ENCODE data around the gene SLC22A4.
A peak's percentile ranks its signal among the peaks of the same experiment; 100 is the strongest.

The SLC22A4 gene

GRCh38 chr5:132296412-132297016 lies 2.3 kb downstream of the SLC22A4 start:
- no peaks in the 10 kb centered on the region for H3K27me3 ChIP-seq (ENCODE audit: insufficient read depth, low read length)
- H2AFZ ChIP-seq (ENCODE audit: low read length, unreplicated experiment), result no peak overlapping the region
- no peaks in the 10 kb centered on the region for H3K36me3 ChIP-seq (ENCODE audit: insufficient read depth, low read length)
- H3K4me1 ChIP-seq (ENCODE audit: control insufficient read depth, insufficient read depth, low read length, unreplicated experiment), result peaks cover 30% of the 10 kb centered on the region
- H3K27ac ChIP-seq (ENCODE audit: low read depth, low read length), result no peak overlapping the region
- peak overlapping the region; percentile 75 for H3K4me3 ChIP-seq (ENCODE audit: low read depth, low read length)
- H3K79me2 ChIP-seq (ENCODE audit: control insufficient read depth, insufficient read depth, low read length, unreplicated experiment), result peaks cover 50% of the 10 kb centered on the region

- Histone ChIP-seq H3K27ac (ENCODE audit: low read depth, low read length) (no peak overlapping the region), H3K4me1 (ENCODE audit: control insufficient read depth, insufficient read depth, low read length, unreplicated experiment) (peaks cover 30% of the 10 kb centered on the region), H3K79me2 (ENCODE audit: control insufficient read depth, insufficient read depth, low read length, unreplicated experiment) (peaks cover 50% of the 10 kb centered on the region), H2AFZ (ENCODE audit: low read length, unreplicated experiment) (no peak overlapping the region), H3K36me3 (ENCODE audit: insufficient read depth, low read length) (no peaks in the 10 kb centered on the region), H3K4me3 (ENCODE audit: low read depth, low read length) (no peak overlapping the region), H3K27me3 (ENCODE audit: insufficient read depth, low read length) (no peaks in the 10 kb centered on the region)
Measured at GRCh38 chr5:132297211-132297940, 3.2 kb downstream of the SLC22A4 start.

GRCh38 chr5:132298298-132299212 lies 4.4 kb downstream of the SLC22A4 start:
- H3K79me2 ChIP-seq (ENCODE audit: control insufficient read depth, insufficient read depth, low read length, unreplicated experiment), result peaks cover 50% of the 10 kb centered on the region

GRCh38 chr5:132299917-132300316 lies 5.7 kb downstream of the SLC22A4 start:
- no peak overlapping the region for H3K4me3 ChIP-seq (ENCODE audit: low read depth, low read length)
- no peak overlapping the region for H3K27ac ChIP-seq (ENCODE audit: low read depth, low read length)
- H3K36me3 ChIP-seq (ENCODE audit: insufficient read depth, low read length), result no peaks in the 10 kb centered on the region
- peaks cover 24% of the 10 kb centered on the region for H3K4me1 ChIP-seq (ENCODE audit: control insufficient read depth, insufficient read depth, low read length, unreplicated experiment)
- H2AFZ ChIP-seq (ENCODE audit: low read length, unreplicated experiment), result no peak overlapping the region
- H3K27me3 ChIP-seq (ENCODE audit: insufficient read depth, low read length), result no peaks in the 10 kb centered on the region
- peaks cover 50% of the 10 kb centered on the region for H3K79me2 ChIP-seq (ENCODE audit: control insufficient read depth, insufficient read depth, low read length, unreplicated experiment)

More at GRCh38 chr5:132298298-132299212, 4.4 kb downstream of the SLC22A4 start:
- no peaks in the 10 kb centered on the region for H3K36me3 ChIP-seq (ENCODE audit: insufficient read depth, low read length)
- peaks cover 24% of the 10 kb centered on the region for H3K4me1 ChIP-seq (ENCODE audit: control insufficient read depth, insufficient read depth, low read length, unreplicated experiment)
- H3K4me3 ChIP-seq (ENCODE audit: low read depth, low read length), result peak overlapping the region; percentile 13; the same call in 1 of the 2 replicates
- no peaks in the 10 kb centered on the region for H3K27me3 ChIP-seq (ENCODE audit: insufficient read depth, low read length)
- no peak overlapping the region; the same call in 1 of the 2 replicates for H3K27ac ChIP-seq (ENCODE audit: low read depth, low read length)
- H2AFZ ChIP-seq (ENCODE audit: low read length, unreplicated experiment), result no peak overlapping the region

- Histone ChIP-seq H3K27ac (ENCODE audit: low read depth, low read length) (no peak overlapping the region), H3K79me2 (ENCODE audit: control insufficient read depth, insufficient read depth, low read length, unreplicated experiment) (peaks cover 44% of the 10 kb centered on the region), H3K36me3 (ENCODE audit: insufficient read depth, low read length) (peaks cover 7% of the 10 kb centered on the region; the same call in 1 of the 2 replicates), H3K4me3 (ENCODE audit: low read depth, low read length) (no peak overlapping the region), H3K27me3 (ENCODE audit: insufficient read depth, low read length) (no peaks in the 10 kb centered on the region), H3K4me1 (ENCODE audit: control insufficient read depth, insufficient read depth, low read length, unreplicated experiment) (peaks cover 20% of the 10 kb centered on the region), H2AFZ (ENCODE audit: low read length, unreplicated experiment) (no peak overlapping the region)
Measured at GRCh38 chr5:132300577-132301343, 6.6 kb downstream of the SLC22A4 start.

GRCh38 chr5:132301344-132302271 lies 7.4 kb downstream of the SLC22A4 start:
- H3K27ac ChIP-seq (ENCODE audit: low read depth, low read length), result no peak overlapping the region
- H3K27me3 ChIP-seq (ENCODE audit: insufficient read depth, low read length), result no peaks in the 10 kb centered on the region
- H3K4me1 ChIP-seq (ENCODE audit: control insufficient read depth, insufficient read depth, low read length, unreplicated experiment), result peaks cover 11% of the 10 kb centered on the region
- peaks cover 36% of the 10 kb centered on the region for H3K79me2 ChIP-seq (ENCODE audit: control insufficient read depth, insufficient read depth, low read length, unreplicated experiment)
- H3K36me3 ChIP-seq (ENCODE audit: insufficient read depth, low read length), result peaks cover 10% of the 10 kb centered on the region; the same call in 1 of the 2 replicates
- no peak overlapping the region for H2AFZ ChIP-seq (ENCODE audit: low read length, unreplicated experiment)
- H3K4me3 ChIP-seq (ENCODE audit: low read depth, low read length), result no peak overlapping the region

- Histone ChIP-seq H3K4me3 (ENCODE audit: low read depth, low read length) (no peak overlapping the region), H3K27ac (ENCODE audit: low read depth, low read length) (no peak overlapping the region), H3K27me3 (ENCODE audit: insufficient read depth, low read length) (no peaks in the 10 kb centered on the region), H3K36me3 (ENCODE audit: insufficient read depth, low read length) (peaks cover 10% of the 10 kb centered on the region; the same call in 1 of the 2 replicates), H2AFZ (ENCODE audit: low read length, unreplicated experiment) (no peak overlapping the region), H3K4me1 (ENCODE audit: control insufficient read depth, insufficient read depth, low read length, unreplicated experiment) (peaks cover 8% of the 10 kb centered on the region), H3K79me2 (ENCODE audit: control insufficient read depth, insufficient read depth, low read length, unreplicated experiment) (peaks cover 30% of the 10 kb centered on the region)
Measured at GRCh38 chr5:132302413-132302812, 8.2 kb downstream of the SLC22A4 start.

- peaks cover 21% of the 10 kb centered on the region for H3K79me2 ChIP-seq (ENCODE audit: control insufficient read depth, insufficient read depth, low read length, unreplicated experiment)
- no peaks in the 10 kb centered on the region for H3K27me3 ChIP-seq (ENCODE audit: insufficient read depth, low read length)
- peaks cover 10% of the 10 kb centered on the region; the same call in 1 of the 2 replicates for H3K36me3 ChIP-seq (ENCODE audit: insufficient read depth, low read length)
- H3K4me1 ChIP-seq (ENCODE audit: control insufficient read depth, insufficient read depth, low read length, unreplicated experiment), result peaks cover under 1% of the 10 kb centered on the region
- H3K27ac ChIP-seq (ENCODE audit: low read depth, low read length), result no peak overlapping the region
- H3K4me3 ChIP-seq (ENCODE audit: low read depth, low read length), result no peak overlapping the region
- no peak overlapping the region for H2AFZ ChIP-seq (ENCODE audit: low read length, unreplicated experiment)
Measured at GRCh38 chr5:132303589-132303988, 9.4 kb downstream of the SLC22A4 start.

- H3K27me3 ChIP-seq (ENCODE audit: insufficient read depth, low read length), result no peaks in the 10 kb centered on the region
- H3K4me3 ChIP-seq (ENCODE audit: low read depth, low read length), result no peak overlapping the region
- H3K36me3 ChIP-seq (ENCODE audit: insufficient read depth, low read length), result peaks cover 10% of the 10 kb centered on the region; the same call in 1 of the 2 replicates
- no peak overlapping the region for H2AFZ ChIP-seq (ENCODE audit: low read length, unreplicated experiment)
- H3K27ac ChIP-seq (ENCODE audit: low read depth, low read length), result no peak overlapping the region
- peaks cover 8% of the 10 kb centered on the region for H3K79me2 ChIP-seq (ENCODE audit: control insufficient read depth, insufficient read depth, low read length, unreplicated experiment)
- H3K4me1 ChIP-seq (ENCODE audit: control insufficient read depth, insufficient read depth, low read length, unreplicated experiment), result no peaks in the 10 kb centered on the region
Measured at GRCh38 chr5:132305420-132305819, 11.2 kb downstream of the SLC22A4 start.
